ENCODE data around the gene PDZRN3.

Gene PDZRN3

DNA sequence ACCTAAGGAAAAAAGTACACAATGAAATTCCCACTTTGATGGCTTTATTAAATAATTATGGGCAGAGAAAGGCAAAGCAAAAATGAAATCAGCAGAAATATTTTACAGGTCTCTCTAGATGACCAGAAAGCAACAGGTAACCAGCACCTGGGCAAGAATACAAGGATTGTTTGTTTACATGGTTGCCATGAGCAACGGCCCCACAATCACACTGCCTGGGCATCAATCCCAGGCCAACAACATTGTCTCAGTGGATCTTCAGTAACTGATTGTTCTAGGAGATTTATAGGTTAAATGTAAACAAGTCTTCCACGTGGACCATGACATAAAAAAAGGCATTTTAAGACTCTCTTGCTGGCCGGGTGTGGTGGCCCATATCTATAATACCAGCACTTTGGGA is 82.6 kb downstream of the PDZRN3 start:
- TF ChIP-seq, protein P1, sequence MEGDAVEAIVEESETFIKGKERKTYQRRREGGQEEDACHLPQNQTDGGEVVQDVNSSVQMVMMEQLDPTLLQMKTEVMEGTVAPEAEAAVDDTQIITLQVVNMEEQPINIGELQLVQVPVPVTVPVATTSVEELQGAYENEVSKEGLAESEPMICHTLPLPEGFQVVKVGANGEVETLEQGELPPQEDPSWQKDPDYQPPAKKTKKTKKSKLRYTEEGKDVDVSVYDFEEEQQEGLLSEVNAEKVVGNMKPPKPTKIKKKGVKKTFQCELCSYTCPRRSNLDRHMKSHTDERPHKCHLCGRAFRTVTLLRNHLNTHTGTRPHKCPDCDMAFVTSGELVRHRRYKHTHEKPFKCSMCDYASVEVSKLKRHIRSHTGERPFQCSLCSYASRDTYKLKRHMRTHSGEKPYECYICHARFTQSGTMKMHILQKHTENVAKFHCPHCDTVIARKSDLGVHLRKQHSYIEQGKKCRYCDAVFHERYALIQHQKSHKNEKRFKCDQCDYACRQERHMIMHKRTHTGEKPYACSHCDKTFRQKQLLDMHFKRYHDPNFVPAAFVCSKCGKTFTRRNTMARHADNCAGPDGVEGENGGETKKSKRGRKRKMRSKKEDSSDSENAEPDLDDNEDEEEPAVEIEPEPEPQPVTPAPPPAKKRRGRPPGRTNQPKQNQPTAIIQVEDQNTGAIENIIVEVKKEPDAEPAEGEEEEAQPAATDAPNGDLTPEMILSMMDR (IDR thresholded peaks at IDR 0.05) = no peak

- TF ChIP-seq, protein P1 (IDR thresholded peaks at IDR 0.05) = no peak
Measured at GRCh38 chr3:73540969-73541740, 83.6 kb downstream of the PDZRN3 start.

DNA sequence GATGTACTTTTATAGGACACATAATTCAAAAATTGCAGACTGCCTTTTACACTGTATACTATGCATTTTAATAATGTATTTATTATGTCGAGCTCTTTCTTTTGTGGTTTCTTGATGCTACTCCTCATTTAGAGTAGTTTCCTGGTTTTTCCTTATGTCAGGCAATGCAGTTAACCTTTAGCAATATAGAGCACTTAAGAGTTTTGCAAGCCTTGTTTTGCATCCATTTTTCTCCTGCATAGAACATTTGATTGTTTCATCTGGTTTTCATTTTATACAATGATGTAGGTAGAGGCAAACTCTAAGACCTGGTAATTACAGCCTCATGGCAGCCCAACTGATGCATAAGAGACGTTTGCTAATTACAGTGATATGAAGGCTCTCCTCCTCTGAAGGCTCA is 86.3 kb downstream of the PDZRN3 start:
- TF ChIP-seq, protein P1 (IDR thresholded peaks at IDR 0.05) = no peak

- TF ChIP-seq, protein P1 (IDR thresholded peaks at IDR 0.05) = no peak
Measured at GRCh38 chr3:73536952-73537351, 87.8 kb downstream of the PDZRN3 start.

DNA sequence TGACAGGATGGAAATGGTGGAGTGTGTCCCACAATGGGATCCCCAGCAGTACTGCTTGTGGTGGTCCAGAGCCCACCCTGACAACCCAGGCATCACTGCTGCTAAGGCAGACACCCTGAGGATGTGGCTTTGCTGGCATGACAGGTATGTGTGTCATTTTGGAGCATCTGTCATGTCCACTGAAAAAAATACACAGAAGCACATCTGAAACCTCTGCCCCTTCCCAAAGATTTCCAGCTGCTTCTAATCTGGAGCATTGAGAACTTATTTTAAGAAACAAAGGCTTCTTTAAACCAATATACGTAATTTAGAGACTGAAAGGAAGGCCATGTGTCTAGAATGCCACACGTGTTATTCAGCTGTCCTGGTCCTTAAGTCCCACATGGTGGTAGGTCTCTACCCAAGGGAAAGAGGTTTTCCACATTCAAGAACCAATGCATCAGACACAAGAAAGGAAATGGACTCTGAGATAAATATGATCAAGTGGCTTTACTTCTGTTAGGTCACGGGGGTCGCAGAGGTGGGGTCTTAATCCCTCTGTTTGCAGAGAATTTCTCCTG is 88.3 kb downstream of the PDZRN3 start:
- TF ChIP-seq, protein P1 (IDR thresholded peaks at IDR 0.05) = no peak

DNA sequence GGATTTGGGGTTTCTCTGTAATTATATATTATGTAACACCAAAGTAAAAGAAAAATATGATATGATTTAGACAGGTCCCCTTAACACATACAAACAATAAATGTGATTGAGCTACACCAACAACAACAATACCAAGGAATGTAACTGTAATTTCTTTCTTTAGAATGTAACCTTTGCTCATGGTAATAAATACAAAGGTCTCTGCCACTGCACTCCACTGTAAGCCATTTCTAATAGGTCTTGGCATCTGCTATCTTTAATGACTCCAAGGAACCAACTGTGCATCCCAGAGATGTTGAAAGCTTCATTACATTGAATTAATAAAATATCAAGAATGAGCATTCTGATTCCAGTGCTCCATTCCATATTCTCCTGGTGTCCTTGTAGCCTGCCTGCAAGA is 88.8 kb downstream of the PDZRN3 start:
- TF ChIP-seq, protein P1 (IDR thresholded peaks at IDR 0.05) = no peak

DNA sequence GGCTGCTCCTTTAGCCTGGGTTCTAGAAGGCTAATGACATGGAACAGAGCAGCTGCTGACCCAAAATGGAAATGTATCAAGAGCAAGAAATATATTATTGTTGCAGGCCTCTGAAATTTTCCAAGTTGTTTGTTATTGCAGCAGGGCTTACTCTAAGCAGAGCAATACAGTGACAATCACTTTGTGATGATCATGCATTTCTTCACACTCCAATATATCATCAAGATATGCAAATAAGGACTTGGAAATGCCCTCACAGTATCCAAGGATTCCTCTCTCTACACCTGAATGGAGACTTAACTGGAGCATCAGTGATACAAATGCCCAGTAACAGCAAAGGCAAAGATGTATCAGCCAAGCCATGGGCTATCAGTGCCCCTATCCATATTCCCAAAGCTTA is 89.6 kb downstream of the PDZRN3 start:
- TF ChIP-seq, protein P1 (IDR thresholded peaks at IDR 0.05) = no peak
